Bronchial epithelial cell (primary cell): ENCODE results near the gene GRIP2. TPM values are rescaled to one million over a fixed set of nuclear protein-coding genes. Genes with fewer than 3 reads are reported as not detected.

Experiments
- DNase-seq: peaks from one replicate; pipeline ENCODE4 v3.0.0-alpha.2; 2010; ENCODE audit warnings: low read depth
- FAIRE-seq: peaks from 2 replicates; lab custom pipeline; 2011; peaks lifted over from hg19 to GRCh38; lab: Jason Lieb, UNC
- H3K27me3 ChIP-seq: 2 replicates; pipeline ENCODE4 v1.5.1; 2011; ENCODE audit warnings: low read length; ENCODE audit not compliant: control insufficient read depth, insufficient read depth
- H3K36me3 ChIP-seq: 2 replicates; pipeline ENCODE4 v1.5.1; 2011; ENCODE audit warnings: low read length; ENCODE audit not compliant: control insufficient read depth, insufficient read depth
- H3K4me3 ChIP-seq: 2 replicates; pipeline ENCODE4 v1.5.1; 2011; ENCODE audit warnings: mild to moderate bottlenecking, low read depth, low read length, control low read depth
- CTCF ChIP-seq: IDR thresholded peaks from 2 replicates; pipeline ENCODE4 v1.5.1; 2011; ENCODE audit warnings: mild to moderate bottlenecking, moderate library complexity, low read length, control low read depth, inconsistent platforms; ENCODE audit not compliant: insufficient read depth, severe bottlenecking
- total RNA-seq: library from RNA; depleted of rRNA; stranded (reverse); fragments of >200 nt; gene quantifications from 2 replicates; pipeline ENCODE4 v1.2.1, GENCODE V29; 2014

GRIP2 gene
- total RNA-seq, 1 donor from 2014 or later, result under 0.01 TPM

DNA sequence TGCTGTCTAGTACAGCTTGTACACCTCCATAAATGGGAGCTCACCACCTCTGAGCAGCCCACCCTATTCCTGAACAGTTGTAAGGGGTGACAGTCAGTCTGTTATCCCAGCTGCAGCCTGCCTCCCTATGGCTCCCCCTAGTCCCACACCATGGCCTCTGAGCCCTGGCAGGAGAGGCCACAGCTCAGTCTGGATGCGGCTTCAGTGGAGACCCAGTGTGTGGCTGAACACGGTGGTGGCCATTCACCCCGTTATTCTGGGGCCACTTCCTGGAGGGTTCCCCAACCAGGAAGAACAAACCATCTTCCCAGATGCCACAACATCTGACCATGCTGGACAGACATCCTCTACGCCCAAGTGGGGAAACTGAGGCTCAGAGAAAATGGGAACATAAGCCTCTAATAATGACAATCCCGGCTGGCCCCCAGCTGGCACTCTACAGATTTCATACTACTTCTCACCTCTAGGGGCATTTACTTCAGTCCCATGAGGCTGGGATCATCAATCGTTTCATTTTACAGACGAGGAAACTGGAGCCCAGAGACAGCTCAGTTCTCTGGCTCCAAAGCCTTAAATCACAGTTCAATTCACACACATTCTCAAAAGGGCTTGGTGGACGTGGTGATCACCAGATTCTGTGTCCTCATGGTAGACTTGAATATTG, 9.2 kb upstream of the GRIP2 start:
- TF ChIP-seq CTCF, result peak; percentile 28
- H3K27me3 ChIP-seq, result peaks cover 5% of the 10 kb centered on the region
- no peak for DNase-seq
- H3K36me3 ChIP-seq, result no peaks in the 10 kb centered on the region
- no peak for FAIRE-seq
- no peak overlapping the region for H3K4me3 ChIP-seq

GRCh38 chr3:14548321-14548729, 8.2 kb upstream of the GRIP2 start:
- Histone ChIP-seq H3K36me3 (no peaks in the 10 kb centered on the region), H3K4me3 (no peak overlapping the region), H3K27me3 (peaks cover 4% of the 10 kb centered on the region)
- TF ChIP-seq CTCF, result peak; percentile 87
- DNase-seq (peak; percentile 42), FAIRE-seq (peak; percentile 58)

GRCh38 chr3:14547693-14548092, 7.6 kb upstream of the GRIP2 start:
- no peak for FAIRE-seq
- no peaks in the 10 kb centered on the region for H3K36me3 ChIP-seq
- no peak for TF ChIP-seq CTCF

GRCh38 chr3:14546041-14546440, 5.9 kb upstream of the GRIP2 start:
- DNase-seq, result no peak
- TF ChIP-seq CTCF, result no peak
- no peaks in the 10 kb centered on the region for H3K36me3 ChIP-seq
- FAIRE-seq, result no peak
- peaks cover 9% of the 10 kb centered on the region for H3K27me3 ChIP-seq
- H3K4me3 ChIP-seq, result no peak overlapping the region

More at GRCh38 chr3:14547693-14548092, 7.6 kb upstream of the GRIP2 start:
- DNase-seq, result no peak
- Histone ChIP-seq H3K4me3 (no peak overlapping the region), H3K27me3 (peaks cover 4% of the 10 kb centered on the region)

- no peak for FAIRE-seq
- TF ChIP-seq CTCF, result no peak
- H3K36me3 ChIP-seq, result no peaks in the 10 kb centered on the region
Measured at GRCh38 chr3:14545251-14545635, 5.1 kb upstream of the GRIP2 start.

More at GRCh38 chr3:14545251-14545635, 5.1 kb upstream of the GRIP2 start:
- no peak for DNase-seq
- Histone ChIP-seq H3K4me3 (no peak overlapping the region), H3K27me3 (peaks cover 11% of the 10 kb centered on the region)
